Measurements from ENCODE around the gene GXYLT2. TPM values are rescaled to one million over a fixed set of nuclear protein-coding genes. Genes with fewer than 3 reads are reported as not detected.

GXYLT2 gene
- total and polyA plus RNA-seq, 2 of the 13 experiments (the other 11 are each of a cell fraction or from before 2014, with no cell fraction given) = 4.3 to 6.9 TPM

- TF ChIP-seq CREB1 (IDR thresholded peaks at IDR 0.05) (peak; percentile 83; the same call in 1 of the 2 replicates), CREB1 (CRISPR knock-in tag; IDR thresholded peaks at IDR 0.05) (no peak), ZNF512 (CRISPR knock-in tag; IDR thresholded peaks at IDR 0.05) (no peak), ZBTB4 (CRISPR knock-in tag; IDR thresholded peaks at IDR 0.05; ENCODE audit: borderline replicate concordance) (no peak), ZNF331 (CRISPR knock-in tag; IDR thresholded peaks at IDR 0.05) (peak; percentile 72), GLMP (CRISPR knock-in tag; IDR thresholded peaks at IDR 0.05; ENCODE audit: borderline replicate concordance) (no peak), MED13 (CRISPR knock-in tag; IDR thresholded peaks at IDR 0.05) (no peak), CTCF (CRISPR knock-in tag; IDR thresholded peaks at IDR 0.05) (peak; percentile 34)
- TF ChIP-seq, protein P1, sequence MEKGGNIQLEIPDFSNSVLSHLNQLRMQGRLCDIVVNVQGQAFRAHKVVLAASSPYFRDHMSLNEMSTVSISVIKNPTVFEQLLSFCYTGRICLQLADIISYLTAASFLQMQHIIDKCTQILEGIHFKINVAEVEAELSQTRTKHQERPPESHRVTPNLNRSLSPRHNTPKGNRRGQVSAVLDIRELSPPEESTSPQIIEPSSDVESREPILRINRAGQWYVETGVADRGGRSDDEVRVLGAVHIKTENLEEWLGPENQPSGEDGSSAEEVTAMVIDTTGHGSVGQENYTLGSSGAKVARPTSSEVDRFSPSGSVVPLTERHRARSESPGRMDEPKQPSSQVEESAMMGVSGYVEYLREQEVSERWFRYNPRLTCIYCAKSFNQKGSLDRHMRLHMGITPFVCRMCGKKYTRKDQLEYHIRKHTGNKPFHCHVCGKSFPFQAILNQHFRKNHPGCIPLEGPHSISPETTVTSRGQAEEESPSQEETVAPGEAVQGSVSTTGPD (CRISPR knock-in tag; IDR thresholded peaks at IDR 0.05) = no peak
- TF ChIP-seq, protein P2, sequence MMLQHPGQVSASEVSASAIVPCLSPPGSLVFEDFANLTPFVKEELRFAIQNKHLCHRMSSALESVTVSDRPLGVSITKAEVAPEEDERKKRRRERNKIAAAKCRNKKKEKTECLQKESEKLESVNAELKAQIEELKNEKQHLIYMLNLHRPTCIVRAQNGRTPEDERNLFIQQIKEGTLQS (CRISPR knock-in tag; IDR thresholded peaks at IDR 0.05) = 0 out of 2 replicates have a peak, but pooled peaks have one; percentile 14
- TF ChIP-seq, protein P3, sequence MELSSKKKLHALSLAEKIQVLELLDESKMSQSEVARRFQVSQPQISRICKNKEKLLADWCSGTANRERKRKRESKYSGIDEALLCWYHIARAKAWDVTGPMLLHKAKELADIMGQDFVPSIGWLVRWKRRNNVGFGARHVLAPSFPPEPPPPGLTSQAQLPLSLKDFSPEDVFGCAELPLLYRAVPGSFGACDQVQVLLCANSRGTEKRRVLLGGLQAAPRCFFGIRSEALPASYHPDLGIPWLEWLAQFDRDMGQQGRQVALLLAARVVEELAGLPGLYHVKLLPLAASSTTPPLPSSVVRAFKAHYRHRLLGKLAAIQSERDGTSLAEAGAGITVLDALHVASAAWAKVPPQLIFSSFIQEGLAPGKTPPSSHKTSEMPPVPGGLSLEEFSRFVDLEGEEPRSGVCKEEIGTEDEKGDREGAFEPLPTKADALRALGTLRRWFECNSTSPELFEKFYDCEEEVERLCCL (CRISPR knock-in tag; IDR thresholded peaks at IDR 0.05; ENCODE audit: borderline replicate concordance) = no peak
Observed at GRCh38 chr3:72996473-72997333, 108.9 kb downstream of the GXYLT2 start, which contains the start of gene PPP4R2 (continued).

Measured in HepG2 (cell line).